Right lobe of liver (tissue), 4 donors: ENCODE measurements around the gene ID2.
"Not testable (repeated sequence)": the region's sequence is repeated elsewhere in the genome, so short reads cannot be mapped to it uniquely, and the experiment has no call there.

Experiments
- CTCF ChIP-seq, 4 donors: fragments of 200-600 bp in 3 of 4; fragments of 450-650 bp in 1 of 4; IDR thresholded peaks; one replicate each; pipeline versions ENCODE4 v1.5.1 to v1.8.0; 2016 to 2022; ENCODE audit warnings: antibody characterized with exemption in 4 of 4, mild to moderate bottlenecking in 2 of 4
- POLR2A ChIP-seq: fragments of 450-650 bp; IDR thresholded peaks from one replicate; pipeline ENCODE4 v1.6.1; 2017; ENCODE audit warnings: antibody characterized with exemption, mild to moderate bottlenecking
- donor health status: DM: no; HTN: no; CAD: no.
- donor health status: DM: no; HTN: no; CAD: no.
- donor health status: DM: no; HTN: yes; CAD: no.

- not testable (repeated sequence) for TF ChIP-seq POLR2A; CTCF (IDR thresholded peaks at IDR 0.05)
These were observed 47.2 kb downstream of the ID2 start for GRCh38 chr2:8729101-8729500.
